HG02610 (cell line): ENCODE measurements around the gene PRKAG2.
"Not testable (repeated sequence)": the region's sequence is repeated elsewhere in the genome, so short reads cannot be mapped to it uniquely, and the experiment has no call there.

Experiments used
- ATAC-seq: cut with Tn5 transposase; IDR thresholded peaks from one replicate; pipeline ENCODE4 v1.9.1; 2021; ENCODE audit warnings: mild to moderate bottlenecking, moderate library complexity; ENCODE audit not compliant: unreplicated experiment

The PRKAG2 gene

DNA sequence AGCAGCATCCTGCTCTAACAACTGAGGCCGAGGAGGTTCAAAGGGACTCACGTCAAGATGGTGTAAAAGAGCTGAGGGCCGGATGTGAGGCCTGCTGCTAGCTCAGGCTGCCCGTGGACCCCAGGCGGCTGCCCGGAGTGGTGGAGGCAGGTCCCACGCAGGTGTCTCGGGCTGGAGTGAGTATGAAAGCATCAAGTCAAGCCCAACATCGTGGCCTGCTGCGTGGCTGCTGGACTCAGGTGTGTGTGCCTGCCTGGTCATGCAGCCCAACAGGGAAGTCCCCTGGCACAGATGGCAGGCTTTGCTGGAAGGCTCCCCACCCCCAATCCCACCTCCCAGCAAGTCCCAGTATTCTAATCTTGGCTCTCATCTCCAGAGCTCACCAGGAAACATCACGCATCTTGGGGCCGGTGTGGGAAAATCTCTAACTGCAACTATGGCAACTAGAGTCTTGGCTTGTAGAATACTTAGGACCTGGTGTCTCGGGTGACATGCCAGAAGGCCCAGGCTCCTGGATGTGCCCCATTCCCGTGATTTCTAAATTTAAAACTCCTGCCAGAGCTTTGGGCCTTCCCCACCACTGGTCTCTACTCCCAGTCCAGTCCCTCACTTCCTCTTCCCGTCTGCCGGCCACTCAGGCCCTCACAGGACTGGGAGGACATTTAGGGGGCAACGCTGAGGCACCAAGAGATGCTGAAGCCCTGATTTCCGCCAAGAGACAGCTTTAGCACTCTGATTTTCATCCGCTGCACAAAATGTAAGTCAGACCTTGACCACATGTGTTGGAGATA lies 85.9 kb downstream of the PRKAG2 start:
- ATAC-seq = no peak

DNA sequence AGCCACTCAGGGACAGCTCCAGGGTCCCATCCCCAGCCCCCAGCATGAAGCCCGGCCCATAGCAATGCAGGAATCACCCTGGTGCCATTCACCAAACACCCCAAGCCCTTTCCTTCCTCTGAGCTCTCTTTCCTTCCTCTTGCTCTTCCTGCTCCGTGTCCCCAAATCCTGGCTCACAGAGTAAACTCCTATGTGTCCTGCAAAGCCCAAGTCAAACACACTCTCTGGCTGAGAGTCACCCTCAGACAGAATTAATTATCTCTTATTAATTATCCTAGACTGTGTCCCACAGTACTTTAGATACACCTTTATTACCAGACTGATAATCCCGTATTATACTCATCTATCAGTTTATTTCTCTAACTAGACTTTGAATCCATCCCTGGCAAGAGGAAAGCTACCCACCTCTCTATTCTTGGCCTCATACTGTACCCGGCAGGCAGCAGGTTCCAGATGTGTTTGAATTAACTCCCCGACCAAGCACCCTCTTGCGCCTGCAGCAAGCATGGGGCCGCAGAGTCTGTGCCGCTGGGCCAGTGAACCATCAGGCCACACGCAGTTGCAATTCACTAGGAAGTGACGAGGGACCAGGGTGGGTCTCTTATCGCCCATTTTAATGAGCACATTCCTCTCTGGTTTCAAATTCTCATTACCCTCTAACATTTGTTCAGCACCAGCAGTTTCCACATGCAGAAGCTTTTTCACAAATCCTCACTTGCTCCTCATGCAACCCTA lies 86.7 kb downstream of the PRKAG2 start:
- no peak for ATAC-seq

DNA sequence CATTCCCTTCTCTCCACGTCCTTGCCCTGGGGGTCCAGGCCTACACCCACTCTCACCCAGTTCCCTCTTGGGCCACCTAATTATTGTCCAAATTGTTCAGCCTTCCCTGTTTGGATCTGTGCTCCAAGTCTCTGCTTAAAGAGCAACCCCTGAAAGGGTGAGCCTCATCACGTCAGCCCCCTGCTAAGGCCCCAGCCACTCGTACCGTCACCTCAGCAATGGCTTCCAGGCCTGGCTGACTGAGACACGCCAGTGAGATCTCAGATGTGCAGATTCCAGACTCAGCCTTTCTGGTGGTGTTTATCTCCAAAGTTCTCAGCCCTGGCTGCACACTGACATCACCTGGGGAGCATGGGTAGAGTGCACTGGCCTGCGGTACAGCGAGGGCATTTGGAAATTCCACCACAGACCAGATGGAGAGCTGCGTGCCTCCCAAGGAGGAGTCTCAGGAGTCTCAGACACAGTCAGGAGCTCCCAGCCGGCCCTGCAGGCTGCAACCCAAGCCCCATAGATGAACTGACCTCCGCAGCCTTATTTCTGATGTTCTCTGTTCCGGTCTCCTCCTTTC lies 87.5 kb downstream of the PRKAG2 start:
- no peak for ATAC-seq

DNA sequence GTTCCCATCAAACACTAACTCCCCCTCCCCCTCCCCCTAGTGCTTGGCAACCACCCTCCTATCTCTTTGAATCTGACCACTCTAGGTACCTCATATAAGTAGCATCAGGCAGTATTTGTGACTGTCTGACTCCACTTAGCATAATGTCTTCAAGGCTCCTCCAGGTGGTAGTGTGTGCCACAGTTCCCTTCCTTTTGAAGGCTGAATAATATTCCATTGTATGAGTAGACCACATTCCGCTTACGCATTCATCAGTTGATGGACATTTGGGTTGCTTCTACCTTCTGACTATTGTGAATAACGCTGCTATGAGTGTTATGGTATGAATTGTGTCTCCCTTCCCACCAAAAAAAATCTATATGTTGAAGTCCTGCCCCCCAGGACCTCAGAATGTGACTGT lies 89.6 kb downstream of the PRKAG2 start:
- ATAC-seq = no peak

DNA sequence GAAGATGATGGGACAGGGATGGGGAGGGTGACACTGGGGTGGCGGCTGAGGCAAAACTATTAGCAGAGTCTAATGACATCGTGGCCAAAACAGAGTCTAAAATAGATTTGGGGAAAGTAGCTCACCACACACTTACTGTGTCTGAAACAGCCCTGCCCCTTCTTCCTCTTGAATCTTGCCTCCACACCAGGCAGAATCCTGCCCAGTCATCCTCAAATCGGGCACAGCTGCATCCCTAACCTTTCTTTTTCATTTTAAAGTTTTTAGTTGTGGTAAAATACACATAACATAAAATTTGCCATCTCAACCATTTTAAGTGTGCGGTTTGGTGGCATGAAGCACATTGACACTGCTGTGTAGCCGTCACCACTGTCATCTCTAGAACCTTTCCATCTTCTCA lies 90.0 kb downstream of the PRKAG2 start:
- ATAC-seq = no peak

DNA sequence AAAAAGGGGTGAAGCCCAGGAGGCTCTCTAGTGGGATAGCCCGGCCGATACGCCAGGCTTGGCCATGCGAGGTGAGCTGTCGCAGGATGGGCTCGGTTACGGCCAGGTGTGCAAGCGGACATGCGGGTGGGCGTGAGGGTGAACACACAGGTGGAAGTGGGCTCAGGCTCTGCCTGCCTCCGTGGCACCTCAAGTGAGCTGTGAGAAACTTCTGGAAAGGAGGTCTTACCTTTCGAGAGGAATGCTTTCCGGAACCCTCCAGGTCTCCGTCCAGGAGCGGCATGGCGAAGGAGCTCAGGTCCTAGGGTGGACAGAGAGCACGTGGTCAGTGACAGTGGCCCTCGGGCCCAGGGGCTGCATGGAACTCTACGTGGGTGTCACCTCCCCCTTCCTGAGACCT lies 90.7 kb downstream of the PRKAG2 start:
- no peak for ATAC-seq

DNA sequence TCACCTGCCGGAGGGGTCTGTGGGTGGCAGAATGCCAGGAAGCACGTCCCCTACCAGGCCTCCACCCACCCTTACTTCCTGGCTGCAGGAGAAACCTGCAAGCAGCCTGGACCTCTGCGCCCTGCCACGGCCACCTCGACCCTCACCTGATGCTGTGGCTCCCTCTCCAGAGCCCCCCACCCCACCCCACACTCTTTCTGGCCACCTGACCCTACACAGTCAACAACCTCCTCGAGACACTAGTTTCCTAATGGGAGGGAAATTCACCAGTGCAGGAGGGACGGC lies 91.3 kb downstream of the PRKAG2 start:
- ATAC-seq = no peak

DNA sequence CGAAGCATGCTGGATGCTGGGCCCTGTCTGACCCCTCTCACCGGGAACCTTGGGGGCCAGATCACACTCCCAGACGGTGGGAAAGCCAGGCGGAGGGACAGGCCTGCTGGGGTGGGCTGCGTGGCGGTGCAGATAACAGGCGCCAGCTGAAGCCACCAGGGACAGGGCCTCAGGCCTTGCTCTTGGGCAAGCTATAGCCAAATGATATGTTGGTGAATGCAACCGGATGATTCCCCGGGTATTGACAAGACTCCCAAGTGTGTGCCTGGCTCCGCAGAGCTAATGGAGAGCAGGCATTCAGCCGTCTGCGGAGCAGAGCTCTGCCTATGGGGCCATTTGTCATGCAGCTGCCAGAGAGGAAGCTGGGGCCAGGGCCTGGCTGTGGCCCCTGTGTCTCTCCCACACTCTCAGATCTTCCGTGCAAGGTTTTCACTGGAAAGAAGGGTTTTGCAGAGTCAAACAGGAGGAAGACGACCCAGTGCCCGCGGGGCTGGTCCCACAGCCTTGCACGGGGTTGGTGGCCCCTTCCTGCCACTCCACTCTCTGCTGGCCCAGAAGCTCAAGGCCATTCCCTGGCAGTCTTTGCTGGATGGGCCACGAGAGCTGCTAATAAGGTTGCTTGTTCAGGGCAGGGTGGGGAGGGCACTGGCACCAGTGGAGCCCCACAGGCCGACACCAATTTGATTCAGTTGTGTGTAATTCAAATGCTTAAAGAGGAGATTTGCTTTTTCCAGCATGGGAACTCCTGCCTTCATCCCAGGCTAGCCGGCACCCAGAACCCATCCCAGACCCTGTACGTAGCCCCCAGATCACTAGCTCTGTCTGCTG lies 91.8 kb downstream of the PRKAG2 start:
- no peak for ATAC-seq

DNA sequence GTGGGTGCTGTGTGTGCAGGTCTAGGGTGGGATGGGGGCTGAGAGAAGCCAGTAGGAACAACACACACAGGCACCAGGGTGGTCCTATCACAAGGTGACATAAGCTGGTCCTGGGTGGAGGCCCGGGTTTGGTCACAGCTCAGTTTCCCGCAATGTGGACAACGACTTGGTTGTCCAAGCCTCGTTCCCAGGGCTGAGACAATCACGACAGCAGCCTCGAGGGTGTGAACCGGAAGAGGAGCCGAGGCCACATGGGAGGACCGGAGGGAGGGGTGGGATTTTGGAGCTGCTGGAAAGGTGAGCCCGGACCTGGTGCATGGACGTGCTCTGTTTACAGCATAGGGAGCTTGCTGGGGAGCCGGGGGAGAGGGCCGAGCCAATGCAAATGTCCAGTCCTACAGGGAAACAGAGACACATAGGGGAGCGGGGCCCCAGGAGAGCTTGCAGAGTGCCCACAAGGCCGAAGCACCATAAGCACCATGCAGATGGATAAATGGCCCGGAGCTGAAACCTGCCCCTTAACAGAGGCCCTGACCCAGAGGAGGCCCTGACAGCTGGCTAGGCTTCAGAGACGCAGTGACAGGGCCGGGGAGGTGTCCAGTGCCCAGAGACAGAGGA lies 92.8 kb downstream of the PRKAG2 start:
- ATAC-seq = no peak

DNA sequence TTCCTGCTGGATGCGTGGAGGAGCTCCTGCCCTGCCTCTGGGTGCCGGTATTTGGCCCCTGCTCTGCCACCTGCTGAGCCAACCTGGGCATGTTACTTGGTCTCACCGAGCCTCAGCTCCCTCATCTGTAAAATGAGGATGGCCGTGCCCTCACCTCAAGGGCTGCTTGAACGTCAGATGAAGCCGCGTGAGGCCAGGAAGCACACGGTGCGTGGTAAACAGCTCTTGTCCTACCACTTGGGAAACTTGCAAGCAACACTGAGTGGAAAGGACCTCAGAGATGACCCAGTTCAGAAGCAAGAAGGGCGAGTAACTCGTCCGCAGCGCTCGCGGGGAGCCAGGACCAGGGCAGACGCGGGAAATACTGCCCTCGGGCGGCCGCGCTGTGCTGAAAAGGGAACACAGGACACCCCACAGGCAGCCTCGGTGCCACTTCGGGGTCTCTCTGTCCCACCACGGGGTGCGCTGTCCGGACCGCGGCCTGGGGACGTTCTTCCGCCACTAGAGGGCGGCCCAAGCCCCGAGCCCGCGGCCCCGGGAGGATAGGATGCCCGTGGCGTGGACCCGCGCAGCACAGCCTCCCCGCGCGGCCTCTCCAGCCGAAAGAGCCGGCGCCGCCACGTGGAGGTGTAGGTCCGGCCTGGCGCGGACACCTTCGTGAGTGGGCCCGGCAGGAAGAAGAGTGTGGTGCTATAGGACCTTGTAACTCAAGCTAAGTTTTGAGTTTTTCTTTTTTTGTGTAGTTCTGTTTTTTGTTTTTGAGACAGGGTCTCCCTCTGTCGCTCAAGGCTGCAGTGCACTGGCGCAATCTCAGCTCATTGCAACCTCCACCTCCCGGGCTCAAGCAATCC lies 94.1 kb downstream of the PRKAG2 start:
- ATAC-seq = peak; percentile 80

DNA sequence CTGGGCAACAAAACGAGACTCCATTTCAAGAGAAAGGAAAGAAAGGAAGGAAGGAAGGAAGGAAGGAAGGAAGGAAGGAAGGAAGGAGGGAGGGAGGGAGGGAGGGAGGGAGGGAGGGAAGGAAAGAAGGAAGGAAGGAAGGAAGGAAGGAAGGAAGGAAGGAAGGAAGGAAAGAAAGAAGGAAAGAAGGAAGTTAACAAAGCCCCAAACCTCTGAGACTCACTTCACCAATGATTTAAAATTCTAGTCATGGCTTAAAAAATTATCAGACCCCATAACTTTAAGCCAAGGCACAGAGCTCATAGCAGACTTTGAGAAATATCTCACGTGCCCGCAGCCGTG lies 94.7 kb downstream of the PRKAG2 start:
- ATAC-seq = not testable (repeated sequence)

DNA sequence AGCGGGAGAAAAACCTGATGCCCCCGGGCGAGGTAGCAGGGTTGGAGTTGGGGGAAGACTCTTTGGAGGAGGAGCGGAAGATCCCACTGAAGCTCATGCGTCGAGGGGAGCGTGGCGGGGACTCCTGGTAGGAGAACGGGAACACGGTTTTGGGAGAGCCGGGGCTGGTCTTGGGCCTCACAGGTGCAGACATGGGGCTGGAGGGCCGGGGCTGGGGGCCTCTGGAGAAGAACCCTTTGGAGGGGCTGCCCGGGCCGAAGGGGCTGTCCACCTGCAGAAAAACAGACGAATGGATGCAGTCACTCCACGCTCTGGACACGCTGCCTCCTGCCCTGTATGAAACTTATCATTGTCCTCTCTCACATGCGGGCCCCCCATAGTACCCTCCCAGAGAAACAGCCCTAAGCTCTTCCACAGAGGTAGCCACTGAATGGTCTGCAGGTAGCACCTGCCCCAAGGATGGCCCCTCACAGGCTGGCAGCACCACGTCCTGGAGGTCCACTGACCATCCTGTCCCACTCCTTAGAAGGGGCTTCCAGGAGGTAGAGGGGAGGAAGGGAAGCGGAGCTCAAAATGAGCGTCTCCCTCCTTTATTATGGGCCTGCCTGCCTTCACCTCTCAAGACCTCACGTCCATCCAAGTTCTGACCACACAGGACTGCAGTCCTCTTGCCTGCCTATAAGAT lies 95.6 kb downstream of the PRKAG2 start:
- no peak for ATAC-seq

DNA sequence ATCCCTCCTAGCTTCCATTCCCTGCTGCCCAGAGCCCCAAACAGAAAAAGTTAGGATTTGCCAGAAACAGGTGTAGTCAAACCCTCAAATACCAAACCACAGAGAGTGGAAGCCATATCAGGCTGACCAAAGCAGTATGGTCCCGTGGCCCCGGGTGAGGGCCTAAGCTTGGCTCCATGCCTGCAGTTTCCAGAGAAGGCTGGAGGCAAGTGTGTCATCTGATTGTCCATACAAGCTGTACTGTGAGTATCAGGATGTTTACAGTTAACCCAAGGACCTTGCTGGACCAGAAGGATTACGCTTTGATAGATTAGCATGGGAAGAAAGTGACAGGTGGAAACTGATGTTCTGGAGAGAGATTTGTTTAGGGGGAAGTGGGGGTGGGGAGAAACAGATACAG lies 96.3 kb downstream of the PRKAG2 start:
- ATAC-seq = no peak

DNA sequence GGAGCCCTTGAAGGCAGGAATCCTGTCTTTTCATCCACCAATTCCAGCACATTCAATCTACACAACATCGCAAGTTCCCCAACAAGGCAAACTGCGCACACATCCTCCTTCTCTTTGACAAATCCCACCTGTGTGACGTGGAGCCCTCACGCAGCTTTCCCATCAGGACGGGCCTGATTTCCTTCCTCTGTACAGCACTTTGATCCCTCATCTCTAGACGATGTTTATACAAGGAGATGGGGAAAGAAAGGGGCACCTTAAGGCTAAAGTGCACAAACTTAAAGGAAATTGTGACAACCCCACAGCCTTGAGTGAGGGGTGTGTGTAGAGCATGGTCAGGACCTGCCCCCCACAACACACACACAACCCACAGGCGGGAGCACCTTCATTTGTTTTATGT lies 97.2 kb downstream of the PRKAG2 start:
- ATAC-seq = no peak

DNA sequence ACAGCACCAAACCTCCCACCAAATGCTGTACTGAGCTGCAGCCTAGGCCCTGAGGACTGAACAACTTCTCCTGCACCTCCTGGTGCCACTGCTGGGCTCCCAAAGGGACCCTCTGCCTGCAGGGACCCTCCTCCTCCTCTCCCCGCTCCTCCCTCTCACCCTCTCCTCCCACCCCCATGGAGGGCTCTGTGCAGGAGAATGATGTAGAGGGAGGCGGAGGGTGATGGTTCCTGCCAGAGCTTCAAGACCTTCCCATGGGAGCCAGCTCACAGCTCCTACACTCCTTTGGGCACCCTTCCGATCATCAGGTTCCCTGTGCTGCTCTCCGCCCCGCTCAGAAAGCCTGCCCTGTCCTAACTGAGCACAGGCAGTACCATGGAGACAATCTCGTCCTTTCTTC lies 97.7 kb downstream of the PRKAG2 start:
- ATAC-seq = no peak

DNA sequence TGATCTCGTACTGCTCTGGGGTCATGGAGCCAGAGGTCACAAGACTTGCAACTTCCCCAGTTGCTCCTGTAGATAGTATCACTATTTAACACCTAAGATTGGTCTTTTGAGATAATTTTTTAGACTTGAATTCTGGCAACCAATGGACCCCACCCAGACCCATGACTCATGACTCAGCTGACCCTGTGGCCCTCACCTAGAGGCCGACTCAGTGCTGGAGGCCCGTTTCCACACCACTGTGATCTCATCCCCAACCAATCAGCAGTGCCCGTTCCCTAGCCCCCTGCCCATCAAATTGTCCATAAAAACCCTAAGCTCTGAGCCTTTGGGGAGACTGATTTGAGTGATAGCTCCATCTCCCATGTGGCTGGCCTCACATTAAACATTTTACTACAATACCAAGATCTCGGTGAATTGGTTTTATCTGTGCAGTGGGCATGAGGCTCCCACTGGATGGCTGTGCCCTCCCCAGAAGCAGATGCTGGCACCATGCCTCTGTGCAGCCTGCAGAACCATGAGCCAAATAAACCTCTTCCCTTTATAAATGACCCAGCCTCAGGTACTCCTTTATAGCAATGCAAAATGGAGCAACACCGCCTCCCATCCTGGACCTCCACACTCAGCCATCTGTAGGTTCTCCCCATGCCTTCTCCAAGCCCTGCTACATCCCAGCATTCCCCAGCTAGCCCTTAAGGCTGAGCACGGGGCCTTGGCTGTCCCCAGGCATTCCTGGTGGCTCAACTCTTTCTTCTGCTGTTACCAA lies 98.8 kb downstream of the PRKAG2 start:
- no peak for ATAC-seq

DNA sequence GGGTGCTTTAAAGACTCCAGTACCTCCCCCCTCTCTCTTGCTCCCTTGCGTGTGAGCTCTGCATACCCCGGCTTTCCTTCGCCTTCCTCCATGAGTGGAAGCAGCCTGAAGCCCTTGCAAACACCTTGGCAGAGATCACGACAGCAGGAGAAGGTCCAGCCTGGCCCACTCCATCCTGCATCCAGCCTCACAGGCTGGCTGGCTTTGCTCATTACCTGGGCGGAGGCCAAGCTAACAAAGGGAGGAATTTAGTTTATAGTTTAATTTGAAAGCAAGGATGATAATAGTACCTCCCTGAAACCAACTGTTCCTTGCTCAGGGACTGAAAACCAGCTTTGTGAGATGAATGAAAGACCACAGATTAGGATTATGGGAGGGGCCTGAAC lies 99.4 kb downstream of the PRKAG2 start:
- no peak for ATAC-seq

DNA sequence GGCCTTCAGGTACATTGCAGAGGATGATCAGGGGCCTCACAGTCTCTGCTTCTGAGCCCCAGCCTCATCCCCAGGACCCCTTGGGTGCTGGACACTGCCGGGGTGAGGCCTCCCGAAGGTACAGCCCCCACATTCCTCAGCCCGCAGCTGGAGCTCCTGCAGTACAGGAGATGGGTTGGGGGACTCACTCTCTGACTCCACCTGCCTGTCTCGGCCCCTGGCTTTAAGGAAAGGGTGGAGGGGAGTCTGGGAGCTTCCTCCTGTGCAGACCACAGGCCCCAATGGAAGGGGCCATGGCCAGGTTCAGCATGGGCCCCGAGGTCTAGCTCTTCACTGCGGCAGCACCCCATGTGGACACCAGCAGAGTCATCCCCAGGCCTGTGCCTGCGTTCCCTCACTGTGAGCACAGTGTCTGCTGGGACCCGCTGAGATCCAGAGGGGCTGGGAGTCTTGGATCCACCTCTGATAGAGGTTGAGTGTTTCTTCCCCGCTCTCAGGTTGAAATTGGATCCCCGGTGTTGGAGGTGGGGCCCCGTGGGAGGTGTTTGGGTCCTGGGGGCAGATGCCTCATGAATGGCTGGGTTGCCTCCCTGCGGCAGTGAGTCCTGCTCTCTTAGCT lies 99.9 kb downstream of the PRKAG2 start:
- ATAC-seq = no peak

DNA sequence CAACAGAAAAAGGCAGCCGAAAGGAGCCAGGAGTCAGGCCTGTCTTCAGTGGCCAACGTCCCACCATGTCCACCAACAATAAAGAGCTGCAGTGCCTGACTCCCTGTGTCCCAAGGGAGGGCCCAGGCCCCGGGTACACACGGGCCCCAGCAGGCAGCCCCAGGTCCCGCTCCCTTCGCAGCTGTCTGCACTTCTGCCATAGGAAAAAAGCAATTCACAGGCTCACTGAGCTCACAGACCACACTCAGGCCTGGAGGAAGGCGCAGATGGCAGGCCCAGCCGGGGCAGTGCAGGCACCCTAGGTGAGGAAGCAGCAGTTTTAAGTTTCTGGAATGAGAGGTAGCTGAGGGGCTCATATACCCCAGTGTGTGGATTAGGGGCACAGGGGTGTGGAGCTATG lies 100.5 kb downstream of the PRKAG2 start:
- no peak for ATAC-seq
